MM.1S (cell line): ENCODE data around the gene NCAPH2.
A peak's percentile ranks its signal among the peaks of the same experiment; 100 is the strongest.

Source experiments
- DNase-seq: peaks from one replicate; pipeline ENCODE4 v3.0.0-alpha.2; 2015
- H2AFZ ChIP-seq: fragments of 300-600 bp; sonication (generic); 2 replicates; pipeline ENCODE4 v1.6.0; 2016; ENCODE audit warnings: antibody characterized with exemption, low read length
- H3F3A ChIP-seq: fragments of 300-600 bp; sonication (generic); 2 replicates; pipeline ENCODE4 v1.6.1; 2016; ENCODE audit warnings: mild to moderate bottlenecking, antibody characterized with exemption, low read length, moderate library complexity, mixed read lengths; ENCODE audit not compliant: insufficient read depth
- H3K27ac ChIP-seq: fragments of 300-600 bp; sonication (generic); 2 replicates; pipeline ENCODE4 v1.5.1; 2016; ENCODE audit warnings: mild to moderate bottlenecking, low read length
- H3K27me3 ChIP-seq: fragments of 300-600 bp; sonication (generic); replicated peaks from 2 replicates; pipeline ENCODE4 v1.6.0; 2016; ENCODE audit warnings: low read length; ENCODE audit not compliant: insufficient read depth
- H3K36me3 ChIP-seq: fragments of 300-600 bp; sonication (generic); replicated peaks from 2 replicates; pipeline ENCODE4 v1.6.1; 2016; ENCODE audit warnings: mild to moderate bottlenecking, low read length, mixed read lengths; ENCODE audit not compliant: insufficient read depth
- H3K4me1 ChIP-seq: fragments of 300-600 bp; sonication (generic); 2 replicates; pipeline ENCODE4 v1.6.1; 2016; ENCODE audit warnings: low read length, mixed read lengths
- H3K4me2 ChIP-seq: fragments of 300-600 bp; sonication (generic); 2 replicates; pipeline ENCODE4 v1.6.0; 2016; ENCODE audit warnings: low read depth, low read length
- H3K4me3 ChIP-seq: fragments of 300-600 bp; sonication (generic); 2 replicates; pipeline ENCODE4 v1.5.1; 2016; ENCODE audit warnings: low read length, mixed read lengths
- H3K79me2 ChIP-seq: fragments of 300-600 bp; sonication (generic); 2 replicates; pipeline ENCODE4 v1.6.1; 2016; ENCODE audit warnings: mixed run types, low read length, mixed read lengths
- H3K9ac ChIP-seq: fragments of 300-600 bp; sonication (generic); 2 replicates; pipeline ENCODE4 v1.6.1; 2016; ENCODE audit warnings: low read length, mixed read lengths
- H3K9me2 ChIP-seq: fragments of 300-600 bp; sonication (generic); replicated peaks from 2 replicates; pipeline ENCODE4 v1.6.1; 2016; ENCODE audit warnings: mild to moderate bottlenecking, low read length, mixed read lengths; ENCODE audit not compliant: insufficient read depth
- H3K9me3 ChIP-seq: fragments of 300-600 bp; sonication (generic); replicated peaks from 2 replicates; pipeline ENCODE4 v1.6.1; 2016; ENCODE audit warnings: mild to moderate bottlenecking, low read length, mixed read lengths; ENCODE audit not compliant: insufficient read depth
- H4K20me1 ChIP-seq: fragments of 300-600 bp; sonication (generic); 2 replicates; pipeline ENCODE4 v1.6.1; 2016; ENCODE audit warnings: mild to moderate bottlenecking, low read length, moderate library complexity, mixed read lengths; ENCODE audit not compliant: insufficient read depth
- CTCF ChIP-seq: fragments of 300-600 bp; sonication (generic); IDR thresholded peaks from 2 replicates; pipeline ENCODE4 v1.5.1; 2016; ENCODE audit warnings: antibody characterized with exemption, low read length, mixed read lengths
- EZH2 ChIP-seq: fragments of 300-600 bp; sonication (generic); optimal IDR thresholded peaks from 2 replicates; pipeline ENCODE3; 2017; ENCODE audit warnings: low read depth, mild to moderate bottlenecking, antibody characterized with exemption, low read length, mixed read lengths
- EZH2phosphoT487 ChIP-seq: fragments of 300-600 bp; sonication (generic); IDR thresholded peaks from 2 replicates; pipeline ENCODE4 v1.6.1; 2018; ENCODE audit warnings: antibody characterized with exemption, low read length

The NCAPH2 gene

DNA sequence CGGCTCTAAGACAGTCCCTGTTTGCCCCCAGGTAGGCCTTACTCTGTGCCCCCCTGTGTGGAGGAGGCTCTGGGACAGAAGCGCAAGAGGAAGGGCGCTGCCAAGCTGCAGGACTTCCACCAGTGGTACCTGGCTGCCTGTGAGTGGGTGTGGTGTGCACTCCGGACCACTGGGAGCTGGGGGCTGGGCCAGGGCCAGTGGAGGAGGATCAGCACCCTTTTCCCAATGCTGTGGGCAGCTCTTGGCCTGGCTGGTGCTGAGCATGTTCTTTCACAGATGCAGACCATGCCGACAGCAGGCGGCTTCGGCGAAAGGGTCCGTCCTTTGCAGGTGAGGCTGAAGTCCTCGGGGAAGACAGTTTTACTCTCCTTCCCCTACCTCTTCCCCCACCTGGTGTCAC, 13.7 kb downstream of the NCAPH2 start:
- H2AFZ ChIP-seq: no peak overlapping the region
- H3K9ac ChIP-seq: no peak overlapping the region
- H3K27me3 ChIP-seq: no peaks in the 10 kb centered on the region
- no peaks in the 10 kb centered on the region for H3K9me2 ChIP-seq
- H3K4me2 ChIP-seq: no peak overlapping the region
- H3K27ac ChIP-seq: no peak overlapping the region
- no peak overlapping the region for H3K4me3 ChIP-seq
- no peak for DNase-seq
- H3F3A ChIP-seq: peaks cover 11% of the 10 kb centered on the region; the same call in 1 of the 2 replicates
- H3K9me3 ChIP-seq: no peaks in the 10 kb centered on the region
- H3K4me1 ChIP-seq: peaks cover 17% of the 10 kb centered on the region
- H4K20me1 ChIP-seq: no peaks in the 10 kb centered on the region
- 0 out of 2 replicates have a peak, but pooled peaks cover 1% of the 10 kb centered on the region for H3K36me3 ChIP-seq
- TF ChIP-seq CTCF: no peak
- no peak for TF ChIP-seq EZH2
- TF ChIP-seq EZH2phosphoT487: no peak
- peaks cover 54% of the 10 kb centered on the region for H3K79me2 ChIP-seq

GRCh38 chr22:50522208-50522805, 14.3 kb downstream of the NCAPH2 start:
- Histone ChIP-seq H3K27me3 (no peaks in the 10 kb centered on the region), H3K9ac (no peak overlapping the region), H3K9me3 (no peaks in the 10 kb centered on the region), H4K20me1 (no peaks in the 10 kb centered on the region), H3K9me2 (no peaks in the 10 kb centered on the region), H3K79me2 (peaks cover 49% of the 10 kb centered on the region), H3F3A (peaks cover 14% of the 10 kb centered on the region; the same call in 1 of the 2 replicates), H3K27ac (no peak overlapping the region), H3K4me1 (peaks cover 18% of the 10 kb centered on the region), H3K4me3 (no peak overlapping the region), H3K4me2 (no peak overlapping the region), H3K36me3 (no peaks in the 10 kb centered on the region), H2AFZ (no peak overlapping the region)
- TF ChIP-seq EZH2phosphoT487: no peak
- TF ChIP-seq CTCF: no peak
- no peak for TF ChIP-seq EZH2
- DNase-seq: peak; percentile 5

DNA sequence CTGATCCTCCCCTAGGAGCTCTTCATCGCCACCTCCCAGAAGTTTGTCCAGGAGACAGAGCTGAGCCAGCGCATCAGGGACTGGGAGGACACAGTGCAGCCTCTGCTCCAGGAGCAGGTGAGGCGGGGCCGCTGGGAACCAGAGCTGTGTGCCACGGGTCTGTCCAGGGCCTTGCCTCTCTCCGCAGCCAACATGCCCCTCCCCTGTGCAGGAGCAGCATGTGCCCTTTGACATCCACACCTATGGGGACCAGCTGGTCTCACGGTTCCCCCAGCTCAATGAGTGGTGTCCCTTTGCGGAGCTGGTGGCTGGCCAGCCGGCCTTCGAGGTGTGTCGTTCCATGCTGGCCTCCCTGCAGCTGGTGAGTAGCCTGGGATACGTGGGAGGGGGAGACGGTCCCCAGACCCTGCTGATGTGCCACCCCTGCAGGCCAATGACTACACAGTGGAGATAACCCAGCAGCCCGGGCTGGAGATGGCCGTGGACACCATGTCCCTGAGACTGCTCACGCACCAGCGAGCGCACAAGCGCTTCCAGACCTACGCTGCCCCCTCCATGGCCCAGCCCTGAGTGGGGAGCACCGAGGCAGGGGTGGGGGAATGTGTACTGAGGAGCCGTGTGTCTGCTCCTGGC, 14.9 kb downstream of the NCAPH2 start:
- peaks cover 20% of the 10 kb centered on the region; the same call in 1 of the 2 replicates for H3F3A ChIP-seq
- peaks cover 18% of the 10 kb centered on the region for H3K4me1 ChIP-seq
- no peaks in the 10 kb centered on the region for H3K9me3 ChIP-seq
- no peak overlapping the region for H3K4me3 ChIP-seq
- H3K9me2 ChIP-seq: no peaks in the 10 kb centered on the region
- H3K27me3 ChIP-seq: no peaks in the 10 kb centered on the region
- no peak overlapping the region for H3K9ac ChIP-seq
- no peaks in the 10 kb centered on the region for H3K36me3 ChIP-seq
- DNase-seq: no peak
- peaks cover 43% of the 10 kb centered on the region for H3K79me2 ChIP-seq
- no peaks in the 10 kb centered on the region for H4K20me1 ChIP-seq
- no peak overlapping the region for H3K27ac ChIP-seq
- H3K4me2 ChIP-seq: no peak overlapping the region
- TF ChIP-seq EZH2 (no peak), EZH2phosphoT487 (no peak), CTCF (no peak)
- no peak overlapping the region for H2AFZ ChIP-seq
